Kidney (tissue), 22 donors: Measurements from ENCODE around the gene ZNF185. TPM values are rescaled to one million over a fixed set of nuclear protein-coding genes. Genes with fewer than 3 reads are reported as not detected.

Experiments
- DNase-seq, 5 donors: peaks; one replicate each; pipeline ENCODE4 v3.0.0-alpha.2; 2013 to 2020
- FAIRE-seq: peaks from 2 replicates; lab custom pipeline; 2012; peaks lifted over from hg19 to GRCh38; lab: Jason Lieb, UNC
- H3K27ac ChIP-seq, 2 donors: one replicate each; pipeline ENCODE4 v1.7.0; 2013; ENCODE audit warnings: low read depth in 2 of 2, low read length in 2 of 2, inconsistent platforms in 1 of 2
- H3K27me3 ChIP-seq: one replicate; pipeline ENCODE4 v1.7.1; 2013; ENCODE audit warnings: low read length, inconsistent platforms; ENCODE audit not compliant: control insufficient read depth, insufficient read depth
- H3K36me3 ChIP-seq, 3 donors: one replicate each; pipeline versions ENCODE4 v1.7.0 to v1.7.1; 2013; ENCODE audit warnings: low read length in 3 of 3, control low read depth in 1 of 3, inconsistent platforms in 1 of 3; ENCODE audit not compliant: insufficient read depth in 3 of 3, control insufficient read depth in 2 of 3
- H3K4me1 ChIP-seq, 3 donors: one replicate each; pipeline versions ENCODE4 v1.7.0 to v1.7.1; 2013; ENCODE audit warnings: low read length in 3 of 3, inconsistent platforms in 1 of 3, low read depth in 1 of 3; ENCODE audit not compliant: control insufficient read depth in 2 of 3, insufficient read depth in 2 of 3
- H3K4me3 ChIP-seq, 3 donors: one replicate each; pipeline versions ENCODE4 v1.7.0 to v1.8.1; 2013; ENCODE audit warnings: low read length in 3 of 3, control low read depth in 1 of 3, inconsistent platforms in 1 of 3
- H3K9ac ChIP-seq, 3 donors: one replicate each; pipeline versions ENCODE4 v1.7.0 to v1.7.1; 2013; ENCODE audit warnings: low read length in 3 of 3, control low read depth in 1 of 3, inconsistent platforms in 1 of 3
- H3K9me3 ChIP-seq, 3 donors: one replicate each; pipeline versions ENCODE4 v1.7.0 to v1.7.1; 2013; ENCODE audit warnings: low read length in 3 of 3, control low read depth in 1 of 3, inconsistent platforms in 1 of 3; ENCODE audit not compliant: control insufficient read depth in 2 of 3, insufficient read depth in 1 of 3
- CTCF ChIP-seq: IDR thresholded peaks from 3 replicates; pipeline ENCODE4 v1.5.1; 2012; ENCODE audit warnings: mild to moderate bottlenecking, moderate library complexity, borderline replicate concordance; ENCODE audit not compliant: insufficient read depth; ENCODE audit errors: extremely low read depth
- intact Hi-C: fragments of 100-400 bp; cut with DNase I; formaldehyde crosslinking; loops from one replicate; pipeline ENCODE4 v1.11.1; 2022
- long read RNA-seq, 10 donors: library from polyadenylated mRNA in 1 of 10; unstranded in 1 of 10; transcript quantifications; one replicate each; pipeline ENCODE4 v2.0.0 and lab custom pipeline, GENCODE V29; 2021 to 2026
- polyA plus RNA-seq: library from polyadenylated mRNA; stranded (reverse); fragments of 350-450 nt; fragmentation: Illumina TruSeq; extraction: RNeasy Lipid Tissue Mini Kit (QIAGEN cat#74804); gene quantifications from one replicate; pipeline ENCODE4 v1.2.3, GENCODE V29; 2014; ENCODE audit warnings: low read depth, low replicate concordance; ENCODE audit not compliant: insufficient read depth
- total RNA-seq: library from RNA; stranded (reverse); fragmentation: NEBNext Ultra II Directional; extraction: Animal tissue kit (Norgen Biotek cat#: 25700); gene quantifications from one replicate; pipeline ENCODE4 v1.2.1, GENCODE V29; 2021
- donor health status: control.
- donor health status: control.
- donor health status: control.
- donor health status: control.
- donor health status: control.
- donor health status: DM: yes; HTN: yes; CAD: no.
- donor health status: Normal renal cell carcinoma (clear cell type).

The ZNF185 gene
- total RNA-seq (24.3 TPM), polyA plus RNA-seq (12.0 TPM)
- long read RNA-seq, donor 1 = 0 reads
- long read RNA-seq, donor 2, partial matches to known transcripts = 24 of 24 reads
- long read RNA-seq, donor 2, other reads (novel, unspliced or antisense) = 0 of 24 reads
- long read RNA-seq, donor 3 = 0 reads
- long read RNA-seq, donor 4 = 0 reads
- long read RNA-seq, donor 5 = 0 reads
- long read RNA-seq, donor 6 = 0 reads
- long read RNA-seq, donor 7, partial matches to known transcripts = 2 of 5 reads
- long read RNA-seq, donor 7, other reads (novel, unspliced or antisense) = 3 of 5 reads
- long read RNA-seq, donor 8 = 0 reads
- long read RNA-seq, donor 9 = 0 reads
- long read RNA-seq, donor 10 = 0 reads

DNA sequence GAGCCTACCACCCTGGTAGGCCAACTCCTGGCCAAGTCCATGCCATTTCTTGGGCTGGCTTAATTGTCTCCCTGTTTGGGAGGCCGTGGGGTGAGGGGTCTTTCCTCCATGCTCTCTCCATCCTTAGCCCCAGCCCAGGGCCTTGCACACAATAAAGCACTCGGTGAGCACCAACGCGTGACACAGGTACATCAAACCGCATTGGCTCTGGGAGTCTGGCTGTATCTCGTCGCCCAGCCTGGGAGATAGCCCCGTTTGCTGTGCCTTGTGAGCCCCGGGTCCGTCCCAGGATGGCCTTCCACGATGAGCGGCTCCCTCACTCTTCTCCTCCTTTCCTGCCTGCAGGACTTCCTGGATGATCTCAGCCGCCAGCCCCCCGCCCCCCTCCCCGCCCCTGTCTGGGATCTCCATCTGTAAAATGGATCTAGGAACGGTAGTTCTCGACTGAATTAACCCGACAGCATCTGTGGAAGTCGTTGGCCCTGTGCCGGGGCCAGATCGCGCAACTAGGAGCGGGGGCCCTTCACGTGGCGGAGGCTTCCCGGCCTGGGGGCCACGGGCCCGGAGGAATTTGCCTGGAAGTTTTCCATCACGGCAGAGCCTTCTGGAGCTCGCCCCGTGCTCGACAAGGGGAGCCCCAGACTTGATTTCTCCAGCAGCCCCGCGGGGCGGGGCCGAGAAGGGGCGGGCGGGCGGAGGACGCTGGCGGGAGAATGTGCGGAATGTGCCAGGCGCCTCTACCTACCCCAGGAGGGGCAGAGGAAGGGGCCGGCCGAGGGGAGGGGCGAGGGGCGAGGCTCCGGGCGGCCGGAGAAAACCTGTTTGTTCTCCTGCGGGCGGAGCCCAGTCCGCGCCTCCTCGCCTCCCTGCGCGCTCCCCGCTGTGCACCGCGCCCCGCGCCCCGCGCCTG lies at the start of gene ZNF185:
ZNF185 (plus strand) TSS at position 846 of the 910 bp plus-strand sequence. CDS start 16,423 bp downstream, outside the sequence.
- Histone ChIP-seq H3K36me3 (no peaks in the 10 kb centered on the region), H3K9ac (no peak within 1 kb of the TSS), H3K27ac (no peak within 1 kb of the TSS), H3K4me1 (peaks cover 0 to 2% (median 0%) of the 10 kb centered on the region in 3 donors), H3K4me3 (peak within 1 kb of the TSS; percentile 12 to 57 (median 16)), H3K9me3 (no peaks in the 10 kb centered on the region), H3K27me3 (no peaks in the 10 kb centered on the region)
- FAIRE-seq (no peak), DNase-seq (peak; percentile 74 to 88 (median 86))
- intact Hi-C loops = no loop called here
- no peak for TF ChIP-seq CTCF

DNA sequence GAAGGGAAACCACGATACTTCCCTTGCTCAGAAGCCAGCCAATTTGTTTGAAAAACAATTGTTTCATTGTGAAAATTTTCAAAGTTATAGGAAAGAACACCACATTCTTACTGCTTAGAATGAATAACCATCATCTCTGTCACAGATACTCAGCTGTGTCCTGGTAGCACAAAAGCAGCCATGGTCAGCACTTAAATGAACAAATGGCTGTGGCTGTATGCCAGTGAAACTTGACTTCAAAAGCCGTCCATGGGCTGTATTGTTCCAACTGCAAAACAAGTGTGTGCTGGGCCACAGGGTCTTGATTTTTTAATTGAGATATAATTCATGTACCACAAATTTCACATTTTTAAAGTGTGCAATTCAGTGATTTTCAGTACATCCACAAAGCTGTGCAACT lies 47.4 kb upstream of the ZNF185 start:
- no peak for DNase-seq
- Histone ChIP-seq H3K27ac (no peak overlapping the region), H3K27me3 (no peaks in the 10 kb centered on the region), H3K4me1 (no peaks in the 10 kb centered on the region), H3K36me3 (peaks cover 0 to 14% (median 0%) of the 10 kb centered on the region in 3 donors), H3K4me3 (no peak overlapping the region), H3K9me3 (no peaks in the 10 kb centered on the region), H3K9ac (no peak overlapping the region)
- no peak for FAIRE-seq
- TF ChIP-seq CTCF = no peak
- intact Hi-C loops = no loop called here

GRCh38 chrX:152853986-152854385 lies 43.9 kb upstream of the ZNF185 start:
- no peak for DNase-seq
- Histone ChIP-seq H3K9ac (no peak overlapping the region), H3K9me3 (no peaks in the 10 kb centered on the region), H3K36me3 (peaks cover 0 to 12% (median 0%) of the 10 kb centered on the region in 3 donors), H3K4me1 (no peaks in the 10 kb centered on the region), H3K27ac (no peak overlapping the region), H3K27me3 (no peaks in the 10 kb centered on the region), H3K4me3 (no peak overlapping the region)
- FAIRE-seq = no peak
- TF ChIP-seq CTCF = no peak
- intact Hi-C loops = no loop called here
